Ramos (cell line): ENCODE measurements around the gene EEF2K.
"Not testable (repeated sequence)": the region's sequence is repeated elsewhere in the genome, so short reads cannot be mapped to it uniquely, and the experiment has no call there.

ENCODE experiments used
- in situ Hi-C: fragments of 300-500 bp; cut with MboI; formaldehyde crosslinking; loops from one replicate; pipeline ENCODE4 v1.14.3; 2022; ENCODE audit warnings: low sequenced_read_pairs; ENCODE audit not compliant: unreplicated experiment

EEF2K gene

DNA sequence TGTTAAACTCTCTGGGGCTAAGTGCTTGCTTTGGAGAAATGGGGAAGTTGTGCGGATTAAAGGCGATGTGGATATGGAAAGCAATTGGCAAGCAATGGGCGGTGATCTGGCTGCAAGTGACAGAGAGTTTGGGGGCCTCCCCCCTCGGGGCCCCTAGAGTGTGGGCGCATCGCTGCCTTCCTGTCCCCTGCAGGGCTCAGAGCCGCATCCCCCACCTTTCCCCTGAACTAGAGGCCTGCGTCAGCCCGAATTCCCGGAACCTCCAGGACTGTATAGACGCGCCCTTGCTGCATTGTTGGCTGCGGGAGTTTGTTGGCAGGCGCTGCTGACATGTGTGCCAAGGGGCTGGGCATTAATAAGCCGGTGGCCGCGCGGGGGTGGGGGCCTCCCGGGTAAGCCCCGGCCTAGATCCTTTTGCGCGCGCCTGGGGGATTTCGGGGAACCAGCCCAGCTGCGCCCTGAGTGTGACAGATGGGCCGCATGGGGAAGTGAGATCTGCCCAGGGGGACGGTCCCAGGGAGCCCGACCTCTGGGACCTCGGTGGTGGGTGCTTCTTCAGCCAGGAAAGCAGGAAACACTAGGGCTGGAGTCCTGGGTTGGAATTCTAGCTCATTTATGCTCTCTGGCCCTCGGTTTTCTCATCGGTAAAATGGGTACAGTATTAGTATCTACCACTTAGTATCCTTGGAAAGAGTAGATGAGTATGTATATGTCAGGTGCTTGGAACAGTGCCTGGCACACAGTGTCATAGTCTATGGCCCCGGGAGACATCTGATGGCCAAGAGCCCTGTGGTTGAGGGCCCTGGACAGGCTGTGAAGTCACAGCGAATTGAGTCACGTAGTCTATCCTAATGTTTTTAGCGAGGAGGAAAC, 1.0 kb downstream of the EEF2K start:
- in situ Hi-C loops = no loop called here

DNA sequence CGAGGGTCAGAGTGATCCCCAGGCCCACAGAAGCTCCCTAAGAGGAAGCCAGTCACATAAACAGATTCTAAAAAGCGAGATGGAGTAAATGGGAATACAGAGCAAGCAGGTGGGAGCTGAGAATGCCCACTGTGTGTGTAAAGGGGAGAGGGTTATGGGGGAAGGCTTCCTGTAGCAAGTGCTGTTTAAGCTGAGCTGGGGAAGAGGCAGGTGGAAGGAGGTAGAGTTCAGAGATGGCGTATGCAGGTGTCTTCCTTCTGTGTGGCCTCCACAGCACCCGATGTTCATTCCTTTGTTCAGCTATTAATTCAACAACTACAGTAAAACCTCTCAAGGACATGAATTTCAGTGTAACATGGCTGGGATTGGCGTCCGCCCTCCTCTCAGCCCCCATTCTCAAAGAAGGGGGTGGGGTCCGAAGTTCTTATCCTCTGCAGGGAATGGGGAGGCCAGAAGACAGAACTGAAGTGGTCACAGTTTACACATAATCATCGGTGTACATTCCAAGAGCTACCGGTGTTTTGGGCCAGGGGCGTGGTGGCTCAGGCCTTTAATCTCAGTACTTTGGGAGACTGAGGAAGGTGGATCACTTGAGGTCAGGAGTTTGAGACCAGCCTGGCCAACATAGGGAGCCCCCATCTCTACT, 1.8 kb downstream of the EEF2K start:
- in situ Hi-C loops = no loop called here

DNA sequence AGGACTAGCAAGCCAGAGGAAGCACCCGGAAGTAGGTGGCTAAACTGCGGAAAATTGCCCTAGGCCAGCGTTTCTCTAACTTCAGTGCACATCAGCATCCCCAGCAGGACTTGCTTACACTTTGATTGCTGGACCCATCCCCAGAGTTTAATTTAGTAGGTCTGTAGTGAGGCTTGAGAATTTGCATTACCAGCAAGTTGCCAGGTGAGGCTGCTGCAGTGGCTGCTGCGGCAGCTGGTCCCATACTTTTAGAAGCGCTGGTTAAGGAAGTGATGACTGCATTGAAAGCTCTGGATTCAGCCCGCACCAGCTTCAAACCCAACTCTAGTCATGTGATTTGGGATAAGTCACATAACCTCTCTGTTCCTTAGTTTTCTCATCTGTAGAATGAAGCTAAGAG, 4.2 kb downstream of the EEF2K start:
- in situ Hi-C loops = no loop called here

DNA sequence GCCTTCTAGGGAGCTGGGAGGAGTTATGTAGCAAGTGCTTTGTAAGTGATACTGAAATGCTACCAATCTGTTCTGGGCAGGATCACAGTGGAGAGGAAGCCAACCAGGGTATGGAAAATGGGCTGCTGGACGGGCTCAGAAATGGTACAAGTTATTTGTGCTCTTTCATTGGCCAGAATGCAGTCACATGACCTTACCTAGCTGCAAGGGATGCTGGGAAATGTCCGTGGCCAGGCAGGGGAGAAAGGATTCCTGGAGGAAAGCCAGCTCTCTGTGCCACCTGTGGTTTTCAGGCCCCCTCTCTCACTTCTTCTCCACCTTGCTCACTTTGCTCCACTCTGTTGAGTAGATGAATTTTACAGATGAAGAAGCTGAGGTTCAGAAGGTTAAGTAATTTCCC, 4.8 kb downstream of the EEF2K start:
- in situ Hi-C loops = no loop called here

DNA sequence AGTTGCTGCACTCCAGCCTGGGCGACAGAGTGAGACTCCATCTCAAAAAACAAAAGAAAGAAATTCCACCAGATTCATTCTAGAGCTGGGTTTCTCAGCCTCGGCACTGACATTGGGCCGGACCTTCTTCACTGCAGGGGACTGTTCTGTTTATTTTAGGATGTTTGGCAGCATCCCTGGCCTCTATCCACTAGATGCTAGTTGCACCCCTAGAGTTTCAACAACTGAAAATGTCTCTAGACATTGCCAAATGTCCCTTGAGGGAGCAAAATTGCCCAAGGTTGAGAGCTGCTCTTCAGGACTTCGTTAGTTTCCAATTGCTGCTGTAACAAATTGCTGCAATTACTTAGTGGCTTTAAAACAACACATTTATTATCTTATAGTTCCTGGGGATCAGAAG, 7.2 kb downstream of the EEF2K start:
- in situ Hi-C loops = no loop called here

DNA sequence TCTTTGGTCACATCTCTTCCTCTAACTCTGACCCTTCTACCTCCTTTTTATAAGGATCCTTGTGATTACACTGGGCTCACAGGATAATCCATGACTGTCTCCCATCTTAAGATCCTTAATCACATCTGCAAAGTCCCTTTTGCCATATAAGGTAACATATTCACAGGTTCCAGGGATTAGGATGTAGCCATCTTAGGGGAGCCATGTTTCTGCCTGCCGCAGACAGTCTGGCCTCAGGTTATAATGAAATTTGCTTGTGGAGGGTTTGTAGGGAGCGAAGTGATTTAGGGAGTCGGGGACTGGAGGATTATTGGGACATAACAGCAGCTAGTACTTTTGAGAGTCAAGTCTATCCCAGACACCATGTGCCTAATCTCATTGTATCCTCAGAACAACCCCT, 7.7 kb downstream of the EEF2K start:
- in situ Hi-C loops = no loop called here

DNA sequence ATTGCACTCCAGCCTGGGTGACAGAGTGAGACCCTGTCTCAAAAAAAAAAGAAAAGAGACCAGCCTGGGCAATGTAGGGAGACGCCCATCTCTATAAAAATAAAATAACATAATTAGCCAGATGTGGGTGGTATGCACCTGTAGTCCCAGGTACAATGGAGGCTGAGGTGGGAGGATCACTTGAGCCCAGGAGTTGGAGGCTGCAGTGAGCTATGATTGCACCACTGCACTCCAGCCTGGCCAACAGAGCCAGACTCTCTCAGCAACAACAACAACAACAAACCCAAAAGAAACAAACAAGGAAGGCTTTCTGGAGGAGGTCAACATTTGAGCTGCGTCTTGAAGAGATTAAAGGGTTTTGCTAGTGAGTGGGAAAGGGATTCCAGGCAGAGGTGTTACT, 8.3 kb downstream of the EEF2K start:
- in situ Hi-C loops = no loop called here

DNA sequence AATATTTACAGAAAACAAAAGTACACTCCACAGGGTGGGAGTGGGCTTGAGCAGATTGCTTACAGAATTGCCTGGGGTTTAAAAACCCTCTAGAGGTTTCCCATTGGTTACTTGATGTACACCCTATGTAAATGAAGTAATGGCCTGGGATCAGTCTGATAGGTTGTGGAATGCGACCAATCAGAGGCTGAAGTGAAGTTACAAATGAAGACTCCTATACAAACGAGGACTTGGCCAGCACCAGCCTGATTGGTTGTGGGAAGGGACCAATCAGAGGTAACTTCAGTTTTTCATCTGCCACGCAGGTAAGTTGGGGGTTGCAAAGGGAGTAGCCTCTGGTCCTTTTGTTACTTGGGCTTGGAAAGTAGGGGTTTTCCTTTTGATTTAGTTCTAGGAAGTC, 8.8 kb downstream of the EEF2K start:
- in situ Hi-C loops = no loop called here

DNA sequence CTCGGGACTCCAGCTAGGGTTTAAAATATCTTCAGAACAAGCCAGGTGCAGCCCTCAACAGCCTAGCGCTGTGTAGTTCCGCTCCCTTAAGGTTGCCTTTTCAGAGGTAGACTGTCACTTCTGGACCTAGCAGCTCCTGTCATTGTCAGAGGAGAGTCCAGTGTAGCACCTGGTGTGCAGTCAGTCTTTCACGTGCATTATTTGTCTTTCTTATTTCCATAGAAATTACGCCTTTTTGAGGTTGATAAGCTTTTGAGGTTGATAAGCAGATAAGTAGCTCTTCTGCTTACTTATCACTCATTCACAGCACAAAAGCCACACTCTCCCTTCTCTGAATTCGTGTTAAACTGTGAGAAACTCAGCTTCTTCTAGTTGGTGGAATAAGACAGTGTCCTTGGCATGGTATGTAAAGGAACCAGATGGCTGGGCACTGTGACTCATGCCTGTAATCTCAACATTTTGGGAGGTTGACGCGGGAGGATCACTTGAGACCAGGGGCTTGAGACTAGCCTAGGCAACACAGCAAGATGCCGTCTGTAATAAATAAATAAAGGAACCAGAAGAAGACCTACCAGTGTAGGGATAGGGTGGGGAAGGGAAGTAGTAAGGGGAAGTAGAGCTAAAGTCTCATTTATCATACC, 10.2 kb downstream of the EEF2K start:
- in situ Hi-C loops = no loop called here

DNA sequence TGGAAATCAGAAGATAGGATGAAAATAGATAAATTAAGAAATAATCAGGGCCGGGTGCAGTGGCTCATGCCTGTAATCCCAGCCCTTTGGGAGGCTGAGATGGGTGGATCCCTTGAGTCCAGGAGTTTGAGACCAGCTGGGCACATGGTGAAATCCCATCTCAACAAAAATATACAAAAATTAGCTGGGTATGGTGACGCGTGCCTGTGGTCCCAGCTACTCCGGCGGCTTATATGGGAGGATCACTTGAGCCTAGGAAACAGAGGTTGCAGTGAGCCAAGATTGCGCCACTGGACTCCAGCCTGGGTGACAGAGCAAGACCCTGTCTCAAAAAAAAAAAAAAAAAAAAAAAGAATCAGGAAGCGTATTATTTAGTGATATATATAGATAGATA, 10.8 kb downstream of the EEF2K start:
- in situ Hi-C loops = not testable (repeated sequence)

DNA sequence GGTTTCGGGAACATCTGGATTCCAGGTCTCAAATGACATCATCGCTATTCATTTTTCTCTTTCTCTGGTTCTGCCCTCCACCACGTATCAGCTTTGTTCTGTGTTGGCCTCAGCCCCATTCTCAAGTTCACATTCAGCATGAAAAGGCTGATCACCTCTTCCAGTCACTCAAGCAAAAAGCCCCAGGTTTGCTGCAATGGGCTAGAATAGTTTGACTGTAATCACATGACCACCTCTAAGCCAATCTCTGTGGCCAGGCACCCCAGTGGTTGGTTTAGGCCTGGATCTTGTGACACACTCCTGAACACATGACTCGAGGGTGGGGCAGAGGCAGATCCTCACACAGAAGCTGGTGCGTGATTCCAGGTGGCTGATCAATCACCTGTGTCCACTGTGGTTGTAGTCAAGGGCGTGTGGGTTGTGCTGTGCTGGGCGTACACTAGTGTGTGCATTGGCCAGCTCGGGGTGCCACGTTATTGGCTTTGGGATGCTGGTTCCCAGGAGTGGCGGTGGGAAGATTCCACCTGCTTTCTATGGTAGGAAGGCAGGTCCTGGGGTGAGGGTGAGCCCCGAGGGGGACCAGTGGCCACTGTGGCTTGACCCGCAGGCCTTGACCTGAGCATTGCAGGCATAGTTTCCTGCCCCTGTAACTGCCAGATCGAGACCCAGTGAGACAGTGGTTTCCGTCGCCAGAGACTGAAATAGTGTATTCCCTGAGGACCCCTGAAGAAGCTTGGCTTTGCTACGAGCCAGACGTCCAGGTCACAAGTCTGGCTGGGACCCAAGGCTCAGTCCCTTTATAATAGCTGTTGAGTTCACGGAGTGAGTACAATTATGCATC, 12.0 kb downstream of the EEF2K start:
- in situ Hi-C loops = no loop called here

DNA sequence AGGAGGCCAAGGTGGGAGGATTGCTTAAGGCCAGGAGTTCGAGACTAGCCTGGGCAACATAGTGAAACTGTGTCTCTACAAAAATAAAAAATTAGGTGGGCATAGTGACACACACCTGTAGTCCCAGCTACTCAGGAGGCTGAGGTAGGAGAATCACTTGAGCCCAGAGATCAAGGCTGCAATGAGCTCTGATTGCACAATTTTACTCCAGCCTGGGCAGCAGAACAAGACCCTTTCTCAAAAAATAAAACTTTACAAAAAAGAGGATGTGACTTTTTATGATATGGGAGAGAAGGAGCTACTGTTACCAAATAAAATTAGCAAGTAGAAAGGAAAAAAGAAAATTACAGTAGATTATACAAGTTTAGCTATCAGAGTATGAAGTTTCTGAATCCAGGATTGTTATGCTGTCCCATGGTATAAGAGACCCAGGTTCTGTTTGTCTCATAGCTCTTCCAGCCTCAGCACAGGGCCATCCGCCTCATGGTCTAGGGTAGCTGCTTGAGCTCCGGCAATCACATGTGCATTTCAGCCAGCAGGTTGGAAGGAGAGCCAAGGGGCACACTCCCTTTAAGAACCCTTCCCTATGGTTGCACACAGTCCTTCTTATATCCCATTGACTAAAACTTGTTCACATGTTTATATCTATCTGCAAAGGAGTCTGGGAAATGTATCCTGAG, 13.5 kb downstream of the EEF2K start:
- in situ Hi-C loops = no loop called here

DNA sequence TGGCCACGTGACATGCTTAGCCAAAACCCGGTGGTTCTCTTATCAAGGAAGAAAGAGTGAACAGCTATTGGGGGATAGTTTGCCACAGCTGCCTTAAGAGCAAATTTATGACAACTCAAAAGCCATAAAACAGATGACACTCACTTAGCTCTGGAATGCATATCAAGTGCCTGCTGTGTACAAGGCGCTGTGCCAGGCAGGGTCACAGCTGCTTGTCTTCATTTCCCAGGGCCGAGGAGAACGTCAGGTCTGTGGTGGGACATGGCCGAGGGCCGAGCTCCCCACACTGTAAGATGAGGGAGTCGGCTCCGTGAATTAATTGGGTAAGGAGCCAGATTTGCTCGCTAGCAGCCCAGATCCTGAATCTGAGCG, 14.0 kb downstream of the EEF2K start:
- in situ Hi-C loops = no loop called here

DNA sequence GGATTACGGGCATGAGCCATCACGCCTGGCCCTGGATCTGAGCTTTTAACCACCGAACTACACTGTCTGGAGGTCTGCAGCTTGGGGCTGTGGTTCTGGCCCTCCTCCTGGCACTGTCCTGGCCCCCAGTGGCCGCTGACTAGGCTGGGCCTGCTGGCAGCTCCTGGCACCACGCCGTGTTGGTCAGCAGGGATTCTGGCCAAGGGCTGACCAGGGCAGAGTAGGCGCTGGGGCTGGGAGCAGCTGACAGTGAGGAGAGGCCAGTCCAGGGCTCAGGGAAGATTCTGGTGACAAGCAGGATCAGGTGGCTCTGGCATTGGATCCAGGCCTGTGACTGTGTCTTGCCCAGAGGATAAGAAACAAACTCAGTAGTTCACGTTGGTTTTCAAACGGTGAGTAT, 14.6 kb downstream of the EEF2K start:
- in situ Hi-C loops = no loop called here

DNA sequence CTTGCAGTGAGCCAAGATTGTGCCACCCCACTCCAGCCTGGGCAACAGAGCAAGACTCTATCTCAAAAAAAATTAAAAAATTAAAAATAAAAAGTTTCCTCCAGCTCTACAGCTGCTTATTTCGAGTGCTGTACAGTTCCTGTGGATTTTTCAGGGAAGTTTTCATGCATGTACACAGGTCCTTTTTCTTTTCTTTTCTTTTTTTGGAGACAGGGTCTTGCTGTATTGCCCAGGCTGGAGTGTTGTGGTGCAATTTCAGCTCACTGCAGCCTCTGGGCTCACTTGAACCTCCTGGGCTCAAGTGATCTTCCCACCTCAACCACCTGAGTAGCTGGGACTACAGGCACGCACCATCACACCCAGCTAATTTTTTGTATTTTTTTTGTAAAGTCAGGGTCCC, 15.9 kb downstream of the EEF2K start:
- in situ Hi-C loops = no loop called here

DNA sequence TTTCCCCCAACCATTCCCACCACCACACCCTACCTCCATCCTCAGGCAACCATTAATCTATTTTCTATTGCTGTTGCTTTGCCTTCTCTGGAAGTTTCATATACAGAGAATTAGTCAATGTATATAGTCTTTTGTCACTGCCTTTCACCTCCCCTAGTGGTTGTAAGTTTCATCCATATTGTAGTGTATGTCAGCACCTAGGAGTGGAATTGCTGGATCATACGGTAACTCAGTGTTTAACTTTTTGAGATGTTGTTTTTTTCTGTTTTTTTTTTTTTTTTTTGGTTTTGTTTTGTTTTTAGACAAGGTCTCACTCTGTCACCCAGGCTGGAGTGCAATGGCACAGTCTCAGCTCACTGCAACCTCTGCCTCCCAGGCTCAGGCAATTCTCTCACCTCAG, 16.9 kb downstream of the EEF2K start:
- in situ Hi-C loops = no loop called here

DNA sequence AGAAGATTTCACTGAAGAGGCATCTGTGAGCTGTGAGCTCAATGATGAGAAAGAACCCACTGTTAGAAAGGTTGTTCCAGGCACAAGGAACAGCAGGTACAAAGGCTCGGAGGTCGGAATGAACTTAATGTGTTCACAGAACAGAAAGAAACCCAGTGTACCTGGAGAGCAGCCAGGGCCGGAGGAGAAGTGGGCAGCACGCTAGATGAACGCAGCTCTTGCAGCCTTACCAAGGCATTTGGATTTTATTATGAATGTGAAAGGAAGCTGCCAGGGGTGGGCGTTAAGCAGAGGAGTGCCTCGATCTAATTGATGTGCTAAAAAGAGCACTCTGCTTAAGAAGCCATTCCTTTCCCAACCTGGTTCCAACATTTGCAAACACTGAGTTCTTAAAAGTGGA, 19.0 kb downstream of the EEF2K start:
- in situ Hi-C loops = no loop called here

DNA sequence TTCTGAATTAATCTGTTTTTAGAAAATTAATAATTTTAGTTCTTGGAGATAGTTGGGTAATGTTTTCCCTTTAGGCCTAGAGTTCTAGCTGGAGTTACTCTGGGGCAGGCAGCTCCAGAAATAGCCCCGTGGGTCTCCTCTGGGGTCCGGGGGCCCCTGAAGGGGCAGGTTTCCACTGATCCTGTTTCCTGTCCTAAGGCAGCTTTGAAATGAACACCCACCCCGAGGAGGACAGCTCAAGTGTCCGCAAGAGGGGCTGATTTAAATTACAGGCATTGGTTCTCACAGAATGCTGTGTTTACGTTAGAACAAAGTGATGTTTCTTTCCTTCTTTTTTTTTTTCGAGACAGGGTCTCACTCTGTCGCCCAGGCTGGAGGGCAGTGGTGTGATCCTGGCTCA, 23.8 kb downstream of the EEF2K start:
- in situ Hi-C loops = no loop called here

DNA sequence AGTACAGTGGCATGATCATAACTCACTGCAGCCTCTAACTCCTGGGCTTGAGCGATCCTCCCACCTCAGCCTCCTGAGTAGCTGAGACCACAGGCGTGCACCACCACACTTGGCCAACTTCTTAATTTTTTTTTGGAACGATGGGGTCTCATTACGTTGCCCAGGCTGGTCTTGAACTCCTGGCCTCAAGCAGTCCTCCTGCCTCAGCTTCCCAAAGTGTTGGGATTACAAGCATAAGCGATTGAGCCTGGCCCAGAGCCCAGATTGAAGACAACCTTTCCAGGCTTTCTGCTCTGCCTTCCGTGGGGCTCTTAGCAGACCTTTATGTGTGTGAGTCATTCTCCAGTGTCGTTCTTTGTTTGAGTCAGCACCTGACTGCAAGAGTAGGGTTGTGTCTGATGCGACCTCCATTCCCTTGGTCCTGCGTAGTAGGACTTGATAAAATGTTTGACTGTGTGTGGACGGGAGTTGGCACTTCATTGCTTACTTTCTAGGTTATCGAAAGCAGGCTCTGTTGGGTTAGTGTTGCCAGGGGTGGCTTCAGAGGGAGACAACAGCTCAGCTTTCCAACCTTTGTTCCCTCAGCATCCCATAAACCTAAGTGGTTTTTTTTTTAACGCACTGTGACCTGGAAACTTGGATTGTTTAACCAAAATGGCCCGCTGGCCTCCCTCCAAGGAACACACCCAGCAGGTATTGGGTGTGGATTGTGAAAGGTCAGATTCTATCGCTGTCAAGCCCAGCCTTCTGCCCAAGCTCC, 26.4 kb downstream of the EEF2K start:
- in situ Hi-C loops = no loop called here

DNA sequence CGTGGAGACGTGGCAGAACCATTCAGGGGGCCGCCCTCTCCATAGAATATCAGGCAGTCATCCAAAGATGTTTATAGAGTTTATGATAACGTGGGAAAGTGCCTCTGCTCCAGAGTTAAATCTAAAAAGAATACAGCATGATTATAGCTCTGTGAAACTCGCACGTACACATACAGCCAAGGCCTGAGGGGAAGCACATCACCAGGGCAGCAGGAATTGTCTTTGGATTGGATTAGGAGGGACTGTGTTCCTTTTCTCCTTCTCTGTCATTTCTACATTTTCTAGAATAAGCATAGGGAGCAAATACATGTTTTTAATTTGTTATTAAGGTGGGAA, 26.9 kb downstream of the EEF2K start:
- in situ Hi-C loops = no loop called here
